ENCODE results near the gene TTC32.

TTC32 gene

GRCh38 chr2:19870792-19871191 lies 31.0 kb downstream of the TTC32 start:
- Histone ChIP-seq H3K9me3 (no peaks in the 10 kb centered on the region), H3K27me3 (no peaks in the 10 kb centered on the region), H3K4me1 (peaks cover 0 to 13% (median 9%) of the 10 kb centered on the region in 4 donors), H3K4me3 (no peak overlapping the region), H3K27ac (no peak overlapping the region), H3K36me3 (no peaks in the 10 kb centered on the region)
- intact Hi-C loops (cut with DNase I; ENCODE audit: low total_unique reads): no loop called here
- no peak for TF ChIP-seq CTCF (IDR thresholded peaks at IDR 0.05)
- DNase-seq: no peak

- Histone ChIP-seq H3K27ac (peak overlapping the region; percentile 15 to 31), H3K4me3 (peak overlapping the region; percentile 47 to 60), H3K4me1 (peaks cover 0 to 14% (median 9%) of the 10 kb centered on the region in 4 donors), H3K36me3 (no peaks in the 10 kb centered on the region), H3K9me3 (no peaks in the 10 kb centered on the region), H3K27me3 (no peaks in the 10 kb centered on the region)
- intact Hi-C loops (cut with DNase I; ENCODE audit: low total_unique reads): loop anchor here (5.0 to 10.0 kb wide), 3 partner anchors 964 to 1434 kb away; no protein-coding TSS in a partner anchor
- DNase-seq: peak; percentile 50 to 72
- TF ChIP-seq CTCF (IDR thresholded peaks at IDR 0.05): no peak
Observed at GRCh38 chr2:19868701-19869580, 32.8 kb downstream of the TTC32 start.

GRCh38 chr2:19868224-19868623 lies 33.6 kb downstream of the TTC32 start:
- no peak for DNase-seq
- H3K4me1 ChIP-seq: peaks cover 0 to 19% (median 15%) of the 10 kb centered on the region in 4 donors
- no peaks in the 10 kb centered on the region for H3K36me3 ChIP-seq
- H3K4me3 ChIP-seq: peak overlapping the region; percentile 47 to 60
- TF ChIP-seq CTCF (IDR thresholded peaks at IDR 0.05): no peak
- intact Hi-C loops (cut with DNase I; ENCODE audit: low total_unique reads): loop anchor here (5.0 to 10.0 kb wide), 3 partner anchors 963 to 1433 kb away; no protein-coding TSS in a partner anchor
- H3K27me3 ChIP-seq: no peaks in the 10 kb centered on the region
- no peak overlapping the region for H3K27ac ChIP-seq
- H3K9me3 ChIP-seq: no peaks in the 10 kb centered on the region

GRCh38 chr2:19866771-19867170 lies 35.0 kb downstream of the TTC32 start:
- H3K4me1 ChIP-seq: peaks cover 0 to 27% (median 22%) of the 10 kb centered on the region in 4 donors
- no peak for DNase-seq
- intact Hi-C loops (cut with DNase I; ENCODE audit: low total_unique reads): loop anchor here (5.0 to 10.0 kb wide), 3 partner anchors 962 to 1432 kb away; no protein-coding TSS in a partner anchor
- no peak overlapping the region for H3K4me3 ChIP-seq
- no peaks in the 10 kb centered on the region for H3K36me3 ChIP-seq
- no peaks in the 10 kb centered on the region for H3K27me3 ChIP-seq
- no peaks in the 10 kb centered on the region for H3K9me3 ChIP-seq
- no peak for TF ChIP-seq CTCF (IDR thresholded peaks at IDR 0.05)
- no peak overlapping the region for H3K27ac ChIP-seq

GRCh38 chr2:19865151-19865550 lies 36.6 kb downstream of the TTC32 start:
- TF ChIP-seq CTCF (IDR thresholded peaks at IDR 0.05): no peak
- intact Hi-C loops (cut with DNase I; ENCODE audit: low total_unique reads): loop anchor here (5.0 to 10.0 kb wide), 3 partner anchors 960 to 1430 kb away; no protein-coding TSS in a partner anchor
- H3K27ac ChIP-seq: no peak overlapping the region

More at GRCh38 chr2:19865151-19865550, 36.6 kb downstream of the TTC32 start:
- Histone ChIP-seq H3K9me3 (no peaks in the 10 kb centered on the region), H3K36me3 (no peaks in the 10 kb centered on the region), H3K4me3 (no peak overlapping the region), H3K27me3 (no peaks in the 10 kb centered on the region), H3K4me1 (peaks cover 0 to 43% (median 33%) of the 10 kb centered on the region in 4 donors)
- no peak for DNase-seq

Data from tibial artery (tissue), 4 donors.